Measurements from ENCODE around the gene MRPL43.

Gene MRPL43

DNA sequence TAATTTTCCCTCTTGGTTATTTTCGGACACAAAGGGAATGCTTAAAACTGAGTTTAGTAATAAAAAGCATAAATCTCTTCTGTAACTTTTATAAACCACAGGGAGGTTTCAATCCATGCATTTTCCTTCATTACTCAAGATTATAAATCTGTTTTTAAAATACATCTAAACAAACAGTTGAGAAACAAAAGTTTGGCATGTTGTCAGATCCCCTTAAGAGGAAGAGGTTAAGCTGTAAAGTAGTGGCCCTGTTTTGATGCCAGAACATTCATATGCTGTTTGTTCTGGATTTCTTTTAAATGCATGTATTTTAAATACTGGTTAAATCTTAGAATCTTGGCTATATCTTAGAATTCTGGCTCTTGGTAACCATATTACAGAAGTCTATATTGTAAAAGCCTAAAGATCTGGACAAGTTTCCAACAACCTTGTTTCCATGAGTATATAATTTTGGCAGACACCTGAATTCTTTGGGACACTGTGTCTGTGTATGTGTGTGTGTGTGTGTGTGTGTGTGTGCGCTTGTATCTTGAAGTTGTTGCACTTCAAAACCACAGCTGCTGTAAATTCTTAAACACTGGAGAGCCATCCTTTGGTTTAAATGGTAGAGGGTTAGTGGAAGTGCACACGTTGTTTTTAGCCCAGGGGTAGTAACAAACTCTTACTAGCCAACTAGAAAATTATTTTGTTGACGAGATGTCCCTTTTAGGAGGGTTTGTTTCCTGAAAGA lies 24.8 kb downstream of the MRPL43 start:
- no peak for DNase-seq

DNA sequence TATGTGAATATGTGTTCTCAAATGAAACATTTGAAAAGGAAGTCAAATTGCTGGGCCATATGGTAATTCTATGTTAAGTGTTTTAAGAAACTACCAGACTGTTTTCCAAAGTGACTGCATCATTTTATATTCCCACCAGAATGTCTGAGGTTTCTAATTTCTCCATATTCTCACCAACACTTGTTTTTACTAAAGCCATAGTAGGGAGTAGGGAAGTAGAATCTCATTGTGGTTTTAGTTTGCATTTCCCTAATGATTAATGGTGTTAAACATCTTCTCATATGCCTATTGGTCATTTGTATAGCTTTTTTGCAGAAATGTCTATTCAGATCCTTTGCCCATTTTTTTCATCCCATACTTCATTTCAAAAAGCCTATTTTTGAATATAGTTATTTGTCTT lies 27.0 kb downstream of the MRPL43 start:
- no peak for DNase-seq

DNA sequence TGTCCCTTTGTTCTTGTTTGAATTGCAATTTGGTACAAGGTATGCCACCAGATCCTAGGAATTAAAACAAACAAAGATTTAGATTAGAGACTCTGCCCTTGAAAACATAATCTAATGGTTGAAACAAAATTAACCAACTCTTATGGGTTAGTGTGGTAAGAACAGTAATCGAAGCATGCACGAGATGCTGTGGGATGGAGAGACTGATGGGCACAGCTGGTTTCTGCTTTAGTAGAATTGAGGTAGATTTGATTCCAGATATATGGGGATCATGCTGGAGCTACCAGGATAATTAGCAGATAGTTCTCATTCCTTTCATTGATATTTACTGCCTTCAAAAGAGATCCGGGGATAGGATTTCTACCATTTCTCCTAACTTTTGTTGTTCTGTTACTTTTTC lies 38.4 kb downstream of the MRPL43 start:
- no peak for DNase-seq

DNA sequence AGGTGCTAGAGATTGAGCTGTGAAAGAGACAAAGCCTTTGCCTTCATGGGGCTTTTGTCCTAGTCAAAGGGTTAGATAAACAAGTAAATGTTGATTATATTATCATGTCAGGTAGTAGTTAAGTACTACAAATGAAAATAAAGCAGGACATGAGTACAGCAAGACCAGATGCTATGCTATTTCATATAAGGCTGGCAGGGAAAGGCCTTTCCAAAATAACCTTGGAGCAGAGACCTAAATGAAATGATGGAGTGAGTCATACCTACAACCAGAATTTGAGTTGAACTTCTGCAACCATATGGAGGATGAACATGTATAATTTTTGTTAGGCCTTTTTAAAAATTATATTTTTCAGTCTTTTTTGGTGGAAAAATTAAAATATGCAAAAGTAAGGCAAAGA lies 41.5 kb downstream of the MRPL43 start:
- no peak for DNase-seq

DNA sequence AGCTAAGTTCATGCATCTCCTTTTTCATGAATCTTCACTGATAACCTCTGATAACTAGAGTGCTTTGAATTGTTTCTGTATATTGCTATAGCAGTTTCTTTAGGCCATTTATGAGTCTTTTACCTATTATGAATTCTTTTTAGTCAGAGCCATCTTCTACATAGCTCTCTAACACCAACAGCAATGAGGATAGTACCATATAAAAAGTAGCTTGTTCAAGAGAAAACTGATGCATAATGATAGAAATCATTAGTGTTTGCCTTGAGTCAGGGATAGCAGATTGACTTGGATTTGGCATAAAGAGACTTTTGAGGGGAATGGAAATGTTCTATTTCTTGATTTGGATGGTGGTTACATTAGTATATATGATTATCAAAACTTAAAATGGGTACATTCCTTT lies 43.8 kb downstream of the MRPL43 start:
- no peak for DNase-seq

DNA sequence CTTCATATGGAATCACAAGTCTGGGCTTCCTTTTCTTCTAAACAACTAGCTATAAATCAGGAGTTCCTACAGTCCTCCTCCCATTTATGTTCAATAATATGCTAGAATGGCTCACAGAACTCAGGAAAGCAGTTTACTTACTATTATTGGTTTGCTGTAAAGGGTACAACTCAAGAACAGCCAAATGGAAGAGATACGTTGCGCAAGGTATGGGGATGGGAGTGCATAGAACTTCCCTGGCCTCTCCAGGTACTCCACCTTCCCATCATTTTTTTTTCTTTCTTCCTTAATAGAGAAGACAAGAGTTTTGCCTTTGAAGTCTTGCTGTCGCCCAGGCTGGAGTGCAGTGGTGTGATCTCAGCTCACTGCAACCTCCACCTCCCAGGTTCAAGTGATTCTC lies 45.1 kb downstream of the MRPL43 start:
- DNase-seq, result no peak

DNA sequence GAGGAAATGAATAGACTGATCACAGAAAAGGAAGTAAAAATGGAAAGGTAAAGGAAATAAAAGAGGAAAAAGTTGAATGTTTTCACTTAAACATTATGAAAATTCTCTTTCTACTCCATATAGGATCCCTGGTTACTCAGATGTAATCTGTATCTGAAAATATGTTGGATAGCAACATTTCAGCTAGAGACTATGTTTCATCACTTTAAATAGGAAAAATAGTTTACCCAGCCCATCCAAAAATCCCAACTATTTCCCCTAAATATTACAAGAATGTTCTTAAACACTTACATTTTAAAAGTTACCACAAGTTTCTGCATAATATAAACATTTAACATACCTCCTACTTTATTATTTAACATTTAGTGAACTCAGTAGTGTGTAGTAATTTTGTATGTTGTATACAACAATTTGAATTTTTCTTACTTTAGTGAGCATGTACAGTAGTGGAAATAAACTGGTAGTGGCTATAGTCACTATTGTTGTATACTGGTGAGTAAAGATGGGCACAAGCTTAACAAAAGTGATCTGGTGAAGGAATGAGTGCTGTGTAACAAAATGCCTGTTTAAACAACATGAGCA lies 47.4 kb downstream of the MRPL43 start:
- DNase-seq, result peak; percentile 77

Data from fibroblast of skin of scalp (primary cell).